HG03060 (cell line): ENCODE results near the gene PALM2AKAP2.

Experiments used
- ATAC-seq: cut with Tn5 transposase; IDR thresholded peaks from one replicate; pipeline ENCODE4 v1.9.1; 2021; ENCODE audit warnings: low read depth, moderate number of reproducible peaks; ENCODE audit not compliant: unreplicated experiment

PALM2AKAP2 gene

GRCh38 chr9:109771087-109771486 lies 8.9 kb upstream of the PALM2AKAP2 start:
- ATAC-seq, result no peak

- ATAC-seq, result no peak
Observed at GRCh38 chr9:109771796-109772531, 8.0 kb upstream of the PALM2AKAP2 start.

GRCh38 chr9:109775516-109775915 lies 4.5 kb upstream of the PALM2AKAP2 start:
- no peak for ATAC-seq

- ATAC-seq, result no peak
Observed at GRCh38 chr9:109776391-109776790, 3.6 kb upstream of the PALM2AKAP2 start.

GRCh38 chr9:109780453-109781033 lies 545 bp downstream of the PALM2AKAP2 start:
- no peak for ATAC-seq

- ATAC-seq, result no peak
Observed at GRCh38 chr9:109781086-109781485, 1.1 kb downstream of the PALM2AKAP2 start.

GRCh38 chr9:109781541-109782197 lies 1.7 kb downstream of the PALM2AKAP2 start:
- no peak for ATAC-seq

GRCh38 chr9:109787735-109788134 lies 7.7 kb downstream of the PALM2AKAP2 start:
- ATAC-seq, result no peak

GRCh38 chr9:109789556-109789955 lies 9.6 kb downstream of the PALM2AKAP2 start:
- no peak for ATAC-seq

- no peak for ATAC-seq
Observed at GRCh38 chr9:109789971-109790370, 10.0 kb downstream of the PALM2AKAP2 start.

- ATAC-seq, result no peak
Observed at GRCh38 chr9:109791003-109791677, 11.1 kb downstream of the PALM2AKAP2 start.

- ATAC-seq, result no peak
Observed at GRCh38 chr9:109791747-109792146, 11.7 kb downstream of the PALM2AKAP2 start.

GRCh38 chr9:109792951-109793546 lies 13.1 kb downstream of the PALM2AKAP2 start:
- ATAC-seq, result no peak

GRCh38 chr9:109793921-109794320 lies 13.9 kb downstream of the PALM2AKAP2 start:
- ATAC-seq, result no peak

GRCh38 chr9:109794361-109795012 lies 14.5 kb downstream of the PALM2AKAP2 start:
- ATAC-seq, result no peak

GRCh38 chr9:109795613-109796012 lies 15.6 kb downstream of the PALM2AKAP2 start:
- ATAC-seq, result no peak

- ATAC-seq, result no peak
Observed at GRCh38 chr9:109796078-109796477, 16.1 kb downstream of the PALM2AKAP2 start.

- ATAC-seq, result no peak
Observed at GRCh38 chr9:109797006-109797405, 17.0 kb downstream of the PALM2AKAP2 start.

- ATAC-seq, result no peak
Observed at GRCh38 chr9:109797509-109797908, 17.5 kb downstream of the PALM2AKAP2 start.

GRCh38 chr9:109799141-109799540 lies 19.1 kb downstream of the PALM2AKAP2 start:
- ATAC-seq, result no peak
